ENCODE measurements around the gene STATH.

The STATH gene

GRCh38 chr4:69995526-69996016 lies at the start of gene STATH:
Gene STATH (plus strand): TSS chr4:69995966. CDS start chr4:69998438, 2,472 bp downstream.
- Mint-ChIP-seq H3K9me3 (no peaks in the 10 kb centered on the region), H3K36me3 (ENCODE audit: low read depth) (no peaks in the 10 kb centered on the region), H3K4me3 (no peak within 1 kb of the TSS), H3K27ac (no peak within 1 kb of the TSS), H3K4me1 (ENCODE audit: low read depth) (peaks cover 2% of the 10 kb centered on the region), H3K27me3 (ENCODE audit: low read depth) (peaks cover 6% of the 10 kb centered on the region)
- DNase-seq (ENCODE audit: low spot score), result no peak

GRCh38 chr4:69951602-69952001 lies 44.2 kb upstream of the STATH start:
- Mint-ChIP-seq H3K27ac (no peak overlapping the region), H3K36me3 (ENCODE audit: low read depth) (no peaks in the 10 kb centered on the region), H3K27me3 (ENCODE audit: low read depth) (no peaks in the 10 kb centered on the region), H3K4me1 (ENCODE audit: low read depth) (no peaks in the 10 kb centered on the region), H3K9me3 (no peaks in the 10 kb centered on the region), H3K4me3 (no peak overlapping the region)
- DNase-seq (ENCODE audit: low spot score), result no peak

GRCh38 chr4:69957209-69957608 lies 38.6 kb upstream of the STATH start:
- Mint-ChIP-seq H3K27me3 (ENCODE audit: low read depth) (no peaks in the 10 kb centered on the region), H3K4me3 (no peak overlapping the region), H3K9me3 (no peaks in the 10 kb centered on the region), H3K36me3 (ENCODE audit: low read depth) (no peaks in the 10 kb centered on the region), H3K27ac (no peak overlapping the region), H3K4me1 (ENCODE audit: low read depth) (no peaks in the 10 kb centered on the region)
- DNase-seq (ENCODE audit: low spot score), result no peak

- no peak within 1 kb of the TSS for H3K27ac Mint-ChIP-seq
- no peaks in the 10 kb centered on the region for H3K27me3 Mint-ChIP-seq (ENCODE audit: low read depth)
- H3K4me3 Mint-ChIP-seq, result no peak within 1 kb of the TSS
- H3K9me3 Mint-ChIP-seq, result no peaks in the 10 kb centered on the region
- H3K36me3 Mint-ChIP-seq (ENCODE audit: low read depth), result no peaks in the 10 kb centered on the region
- H3K4me1 Mint-ChIP-seq (ENCODE audit: low read depth), result no peaks in the 10 kb centered on the region
- no peak for DNase-seq (ENCODE audit: low spot score)
Observed at GRCh38 chr4:69965628-69966027, 30.1 kb upstream of the STATH start, which contains the start of gene CSN2. Gene CSN2 (minus strand): TSS chr4:69965728. CDS start chr4:69960995, 4,733 bp downstream.

GRCh38 chr4:69970071-69970470 lies 25.7 kb upstream of the STATH start:
- Mint-ChIP-seq H3K36me3 (ENCODE audit: low read depth) (no peaks in the 10 kb centered on the region), H3K27ac (no peak overlapping the region), H3K4me3 (no peak overlapping the region), H3K27me3 (ENCODE audit: low read depth) (no peaks in the 10 kb centered on the region), H3K4me1 (ENCODE audit: low read depth) (no peaks in the 10 kb centered on the region), H3K9me3 (no peaks in the 10 kb centered on the region)
- no peak for DNase-seq (ENCODE audit: low spot score)

GRCh38 chr4:69974631-69975030 lies 21.1 kb upstream of the STATH start:
- Mint-ChIP-seq H3K9me3 (no peaks in the 10 kb centered on the region), H3K36me3 (ENCODE audit: low read depth) (no peaks in the 10 kb centered on the region), H3K4me3 (no peak overlapping the region), H3K27ac (no peak overlapping the region), H3K4me1 (ENCODE audit: low read depth) (no peaks in the 10 kb centered on the region), H3K27me3 (ENCODE audit: low read depth) (no peaks in the 10 kb centered on the region)
- no peak for DNase-seq (ENCODE audit: low spot score)

- Mint-ChIP-seq H3K9me3 (no peaks in the 10 kb centered on the region), H3K27ac (no peak overlapping the region), H3K36me3 (ENCODE audit: low read depth) (no peaks in the 10 kb centered on the region), H3K4me1 (ENCODE audit: low read depth) (no peaks in the 10 kb centered on the region), H3K4me3 (no peak overlapping the region), H3K27me3 (ENCODE audit: low read depth) (no peaks in the 10 kb centered on the region)
- no peak for DNase-seq (ENCODE audit: low spot score)
Observed at GRCh38 chr4:69977582-69977981, 18.2 kb upstream of the STATH start.

GRCh38 chr4:69984030-69984443 lies 11.7 kb upstream of the STATH start:
- Mint-ChIP-seq H3K36me3 (ENCODE audit: low read depth) (no peaks in the 10 kb centered on the region), H3K27me3 (ENCODE audit: low read depth) (no peaks in the 10 kb centered on the region), H3K4me1 (ENCODE audit: low read depth) (no peaks in the 10 kb centered on the region), H3K4me3 (no peak overlapping the region), H3K27ac (no peak overlapping the region), H3K9me3 (no peaks in the 10 kb centered on the region)
- DNase-seq (ENCODE audit: low spot score), result no peak

- no peak for DNase-seq (ENCODE audit: low spot score)
- Mint-ChIP-seq H3K27me3 (ENCODE audit: low read depth) (no peaks in the 10 kb centered on the region), H3K36me3 (ENCODE audit: low read depth) (no peaks in the 10 kb centered on the region), H3K27ac (no peak overlapping the region), H3K9me3 (no peaks in the 10 kb centered on the region), H3K4me3 (no peak overlapping the region), H3K4me1 (ENCODE audit: low read depth) (no peaks in the 10 kb centered on the region)
Observed at GRCh38 chr4:69986663-69987062, 9.1 kb upstream of the STATH start.

GRCh38 chr4:69991016-69991415 lies 4.8 kb upstream of the STATH start:
- no peak overlapping the region for H3K27ac Mint-ChIP-seq
- no peaks in the 10 kb centered on the region for H3K36me3 Mint-ChIP-seq (ENCODE audit: low read depth)
- no peak for DNase-seq (ENCODE audit: low spot score)
- no peak overlapping the region for H3K4me3 Mint-ChIP-seq
- H3K27me3 Mint-ChIP-seq (ENCODE audit: low read depth), result peaks cover 3% of the 10 kb centered on the region
- no peaks in the 10 kb centered on the region for H3K4me1 Mint-ChIP-seq (ENCODE audit: low read depth)
- H3K9me3 Mint-ChIP-seq, result no peaks in the 10 kb centered on the region

- H3K9me3 Mint-ChIP-seq, result no peaks in the 10 kb centered on the region
- H3K4me3 Mint-ChIP-seq, result no peak overlapping the region
- peaks cover 2% of the 10 kb centered on the region for H3K4me1 Mint-ChIP-seq (ENCODE audit: low read depth)
- H3K27ac Mint-ChIP-seq, result no peak overlapping the region
- H3K27me3 Mint-ChIP-seq (ENCODE audit: low read depth), result peaks cover 6% of the 10 kb centered on the region
- no peaks in the 10 kb centered on the region for H3K36me3 Mint-ChIP-seq (ENCODE audit: low read depth)
- DNase-seq (ENCODE audit: low spot score), result no peak
Observed at GRCh38 chr4:69994782-69995181, 984 bp upstream of the STATH start.

GRCh38 chr4:69999420-69999819 lies 3.7 kb downstream of the STATH start:
- Mint-ChIP-seq H3K27ac (no peak overlapping the region), H3K4me3 (no peak overlapping the region), H3K9me3 (no peaks in the 10 kb centered on the region), H3K36me3 (ENCODE audit: low read depth) (no peaks in the 10 kb centered on the region), H3K27me3 (ENCODE audit: low read depth) (peaks cover 3% of the 10 kb centered on the region), H3K4me1 (ENCODE audit: low read depth) (peaks cover 6% of the 10 kb centered on the region)
- DNase-seq (ENCODE audit: low spot score), result no peak

GRCh38 chr4:70000711-70001110 lies 4.9 kb downstream of the STATH start:
- Mint-ChIP-seq H3K27ac (no peak overlapping the region), H3K4me1 (ENCODE audit: low read depth) (peaks cover 6% of the 10 kb centered on the region), H3K4me3 (no peak overlapping the region), H3K27me3 (ENCODE audit: low read depth) (peaks cover 3% of the 10 kb centered on the region), H3K9me3 (no peaks in the 10 kb centered on the region), H3K36me3 (ENCODE audit: low read depth) (no peaks in the 10 kb centered on the region)
- no peak for DNase-seq (ENCODE audit: low spot score)

- H3K36me3 Mint-ChIP-seq (ENCODE audit: low read depth), result no peaks in the 10 kb centered on the region
- peaks cover 6% of the 10 kb centered on the region for H3K4me1 Mint-ChIP-seq (ENCODE audit: low read depth)
- no peak overlapping the region for H3K4me3 Mint-ChIP-seq
- DNase-seq (ENCODE audit: low spot score), result no peak
- H3K27me3 Mint-ChIP-seq (ENCODE audit: low read depth), result peaks cover 3% of the 10 kb centered on the region
- no peaks in the 10 kb centered on the region for H3K9me3 Mint-ChIP-seq
- no peak overlapping the region for H3K27ac Mint-ChIP-seq
Observed at GRCh38 chr4:70002507-70002906, 6.7 kb downstream of the STATH start.

- Mint-ChIP-seq H3K36me3 (ENCODE audit: low read depth) (no peaks in the 10 kb centered on the region), H3K4me3 (no peak overlapping the region), H3K4me1 (ENCODE audit: low read depth) (no peaks in the 10 kb centered on the region), H3K9me3 (no peaks in the 10 kb centered on the region), H3K27me3 (ENCODE audit: low read depth) (no peaks in the 10 kb centered on the region), H3K27ac (no peak overlapping the region)
- DNase-seq (ENCODE audit: low spot score), result no peak
Observed at GRCh38 chr4:70008771-70009170, 13.0 kb downstream of the STATH start.

Data from T-helper 2 cell treated with Interferon-gamma antibody and Interleukin-4, amounts not matched to agents 5 μg/mL and 100 μg/mL, for 36 hours (primary cell).